GM12874 (cell line): Measurements from ENCODE around the gene CCDC90B.

Experiments used
- CTCF ChIP-seq: IDR thresholded peaks from 2 replicates; pipeline ENCODE4 v1.5.1; 2011; ENCODE audit warnings: low read depth, mild to moderate bottlenecking, control low read depth, low read length, moderate library complexity; ENCODE audit not compliant: insufficient read depth

The CCDC90B gene

GRCh38 chr11:83312430-83312829 is 26.3 kb upstream of the CCDC90B start:
- TF ChIP-seq CTCF = no peak

- no peak for TF ChIP-seq CTCF
Observed at GRCh38 chr11:83311701-83312100, 25.5 kb upstream of the CCDC90B start.

GRCh38 chr11:83310718-83311117 is 24.6 kb upstream of the CCDC90B start:
- TF ChIP-seq CTCF = no peak

GRCh38 chr11:83306200-83307080 is 20.3 kb upstream of the CCDC90B start:
- no peak for TF ChIP-seq CTCF

GRCh38 chr11:83303316-83303715 is 17.1 kb upstream of the CCDC90B start:
- TF ChIP-seq CTCF = no peak

- no peak for TF ChIP-seq CTCF
Observed at GRCh38 chr11:83302151-83302550, 16.0 kb upstream of the CCDC90B start.

GRCh38 chr11:83299681-83300080 is 13.5 kb upstream of the CCDC90B start:
- no peak for TF ChIP-seq CTCF
